WTC11 (cell line): ENCODE results near the gene MSH3.

Experiments
- JUN ChIP-seq: sonication (generic); formaldehyde crosslinking; IDR thresholded peaks from 2 replicates; pipeline ENCODE4 v1.8.0; 2023; ENCODE audit warnings: mild to moderate bottlenecking, missing genetic modification reagents
- NFYB ChIP-seq: sonication (generic); formaldehyde crosslinking; conservative IDR thresholded peaks from 2 replicates; pipeline ENCODE4 v1.8.0; 2022; ENCODE audit warnings: low read depth, missing genetic modification reagents
- SP1 ChIP-seq: sonication (generic); formaldehyde crosslinking; conservative IDR thresholded peaks from 2 replicates; pipeline ENCODE4 v1.8.1; 2022; ENCODE audit warnings: missing genetic modification reagents
- TEAD4 ChIP-seq: sonication (generic); formaldehyde crosslinking; IDR thresholded peaks from 2 replicates; pipeline ENCODE4 v1.8.0; 2022; ENCODE audit warnings: mild to moderate bottlenecking, missing genetic modification reagents
- ZNF219 ChIP-seq: sonication (generic); formaldehyde crosslinking; IDR thresholded peaks from 2 replicates; pipeline ENCODE4 v1.8.0; 2023; ENCODE audit warnings: missing genetic modification reagents, mild to moderate bottlenecking, borderline replicate concordance
- TF ChIP-seq, protein P1 (sequence below): fragments of 200-600 bp; IDR thresholded peaks from 2 replicates; pipeline ENCODE4 v1.8.0; 2022; ENCODE audit warnings: antibody characterized with exemption
- TF ChIP-seq, protein P2 (sequence below): sonication (generic); formaldehyde crosslinking; IDR thresholded peaks from 2 replicates; pipeline ENCODE4 v1.8.1; 2023; ENCODE audit warnings: mild to moderate bottlenecking, missing genetic modification reagents, moderate library complexity

DNA sequence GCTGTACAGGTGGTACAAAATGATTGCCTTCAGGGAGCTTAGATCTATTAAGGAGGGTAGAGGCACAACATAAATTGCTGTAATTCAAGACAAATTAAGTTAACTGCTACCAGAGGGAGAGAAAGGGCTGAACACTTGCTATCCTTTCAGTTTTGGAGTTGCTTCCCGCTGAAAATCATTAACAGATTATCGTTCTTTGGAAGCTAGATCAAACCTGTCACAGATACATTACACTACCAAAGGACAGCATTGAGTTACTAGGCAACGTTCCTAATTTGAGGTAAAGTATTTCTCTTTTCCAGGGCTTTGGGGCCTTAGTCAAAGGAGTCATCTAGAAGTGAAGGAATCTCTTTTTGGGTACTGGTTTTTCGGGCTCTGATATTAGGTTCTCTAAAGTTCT is 85.0 kb downstream of the MSH3 start:
- TF ChIP-seq, protein P1, sequence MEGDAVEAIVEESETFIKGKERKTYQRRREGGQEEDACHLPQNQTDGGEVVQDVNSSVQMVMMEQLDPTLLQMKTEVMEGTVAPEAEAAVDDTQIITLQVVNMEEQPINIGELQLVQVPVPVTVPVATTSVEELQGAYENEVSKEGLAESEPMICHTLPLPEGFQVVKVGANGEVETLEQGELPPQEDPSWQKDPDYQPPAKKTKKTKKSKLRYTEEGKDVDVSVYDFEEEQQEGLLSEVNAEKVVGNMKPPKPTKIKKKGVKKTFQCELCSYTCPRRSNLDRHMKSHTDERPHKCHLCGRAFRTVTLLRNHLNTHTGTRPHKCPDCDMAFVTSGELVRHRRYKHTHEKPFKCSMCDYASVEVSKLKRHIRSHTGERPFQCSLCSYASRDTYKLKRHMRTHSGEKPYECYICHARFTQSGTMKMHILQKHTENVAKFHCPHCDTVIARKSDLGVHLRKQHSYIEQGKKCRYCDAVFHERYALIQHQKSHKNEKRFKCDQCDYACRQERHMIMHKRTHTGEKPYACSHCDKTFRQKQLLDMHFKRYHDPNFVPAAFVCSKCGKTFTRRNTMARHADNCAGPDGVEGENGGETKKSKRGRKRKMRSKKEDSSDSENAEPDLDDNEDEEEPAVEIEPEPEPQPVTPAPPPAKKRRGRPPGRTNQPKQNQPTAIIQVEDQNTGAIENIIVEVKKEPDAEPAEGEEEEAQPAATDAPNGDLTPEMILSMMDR, result no peak
- no peak for TF ChIP-seq SP1
- no peak for TF ChIP-seq TEAD4 (CRISPR knock-in tag)
- TF ChIP-seq, protein P2, sequence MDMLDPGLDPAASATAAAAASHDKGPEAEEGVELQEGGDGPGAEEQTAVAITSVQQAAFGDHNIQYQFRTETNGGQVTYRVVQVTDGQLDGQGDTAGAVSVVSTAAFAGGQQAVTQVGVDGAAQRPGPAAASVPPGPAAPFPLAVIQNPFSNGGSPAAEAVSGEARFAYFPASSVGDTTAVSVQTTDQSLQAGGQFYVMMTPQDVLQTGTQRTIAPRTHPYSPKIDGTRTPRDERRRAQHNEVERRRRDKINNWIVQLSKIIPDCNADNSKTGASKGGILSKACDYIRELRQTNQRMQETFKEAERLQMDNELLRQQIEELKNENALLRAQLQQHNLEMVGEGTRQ, result no peak
- TF ChIP-seq ZNF219 (CRISPR knock-in tag), result no peak
- TF ChIP-seq NFYB (CRISPR knock-in tag), result no peak
- TF ChIP-seq JUN, result no peak
